Activated CD8-positive, alpha-beta T cell treated with anti-CD3 and anti-CD28 coated beads for 36 hours (primary cell): ENCODE measurements around the gene EPHB1. TPM values are rescaled to one million over a fixed set of nuclear protein-coding genes. Genes with fewer than 3 reads are reported as not detected.

Source experiments
- ATAC-seq: fragments of 200-7000 bp; cut with Tn5 transposase; one replicate; pipeline ENCODE4 v1.10.0; 2021; ENCODE audit warnings: mild to moderate bottlenecking, moderate library complexity
- CTCF ChIA-PET: fragments of 350-600 bp; sonication (Branson Sonifier 250); formaldehyde crosslinking; loops from one replicate; lab custom pipeline; 2021; ENCODE audit warnings: antibody characterized with exemption; lab: Charles Lee
- POLR2A ChIA-PET: fragments of 350-600 bp; sonication (Branson Sonifier 250); formaldehyde crosslinking; loops from one replicate; lab custom pipeline; 2021; ENCODE audit warnings: antibody characterized with exemption; lab: Charles Lee
- DNase-seq: peaks from one replicate; pipeline ENCODE4 v3.0.0-alpha.2; 2020
- H3K27ac Mint-ChIP-seq: one replicate; pipeline ENCODE4 v1.8.0; 2021; ENCODE audit warnings: mild to moderate bottlenecking, mixed read lengths
- H3K27me3 Mint-ChIP-seq: one replicate; pipeline ENCODE4 v1.8.0; 2021; ENCODE audit warnings: mixed read lengths
- H3K36me3 Mint-ChIP-seq: one replicate; pipeline ENCODE4 v1.8.0; 2021; ENCODE audit warnings: low read depth, mixed read lengths
- H3K4me1 Mint-ChIP-seq: one replicate; pipeline ENCODE4 v1.8.0; 2021; ENCODE audit warnings: low read depth, mixed read lengths
- H3K4me3 Mint-ChIP-seq: one replicate; pipeline ENCODE4 v1.8.0; 2021; ENCODE audit warnings: mild to moderate bottlenecking, moderate library complexity, mixed read lengths
- H3K9me3 Mint-ChIP-seq: one replicate; pipeline ENCODE4 v1.8.0; 2021; ENCODE audit warnings: mixed read lengths
- CTCF ChIP-seq: fragments of 200-600 bp; IDR thresholded peaks from one replicate; pipeline ENCODE4 v1.8.0; 2022; ENCODE audit warnings: antibody characterized with exemption, mild to moderate bottlenecking
- intact Hi-C: fragments of 100-400 bp; cut with micrococcal nuclease; formaldehyde crosslinking; loops from one replicate; pipeline ENCODE4 v1.10.0; 2022
- total RNA-seq, 2 experiments: library from RNA; stranded (reverse); gene quantifications; one replicate each; pipeline ENCODE4 v1.2.3, GENCODE V29; 2021

The EPHB1 gene
- total RNA-seq, 2 experiments from 2014 or later: 0.78 TPM; not detected in 1

GRCh38 chr3:134751831-134752230, 43.2 kb upstream of the EPHB1 start:
- DNase-seq (no peak), ATAC-seq (no peak)
- Mint-ChIP-seq H3K9me3 (no peaks in the 10 kb centered on the region), H3K4me1 (no peaks in the 10 kb centered on the region), H3K27ac (no peak overlapping the region), H3K36me3 (no peaks in the 10 kb centered on the region), H3K27me3 (peaks cover 2% of the 10 kb centered on the region), H3K4me3 (no peak overlapping the region)
- intact Hi-C loops: loop anchor here (5.0 kb wide), 1 partner anchor 150 kb away; no protein-coding TSS in a partner anchor
- TF ChIP-seq CTCF: no peak
- POLR2A ChIA-PET: no interaction called here
- CTCF ChIA-PET: no interaction called here

- no peak for DNase-seq
- Mint-ChIP-seq H3K4me3 (no peak overlapping the region), H3K27me3 (peaks cover 2% of the 10 kb centered on the region), H3K9me3 (no peaks in the 10 kb centered on the region), H3K4me1 (no peaks in the 10 kb centered on the region), H3K36me3 (no peaks in the 10 kb centered on the region), H3K27ac (no peak overlapping the region)
- CTCF ChIA-PET: interaction anchor here (2.9 kb wide), 1 partner anchor 152 kb away, joined by 37 read pairs; no protein-coding TSS in a partner anchor
- intact Hi-C loops: loop anchor here (5.0 kb wide), 1 partner anchor 151 kb away; no protein-coding TSS in a partner anchor
- POLR2A ChIA-PET: no interaction called here
- TF ChIP-seq CTCF: no peak
- ATAC-seq: no peak
These were observed 42.1 kb upstream of the EPHB1 start for GRCh38 chr3:134752761-134753461.

GRCh38 chr3:134753999-134754742, 40.9 kb upstream of the EPHB1 start:
- ChIA-PET POLR2A (no interaction called here), CTCF (interaction anchor here (0.7 to 2.9 kb wide), 9 partner anchors 10 to 1288 kb away, joined by 3 to 37 read pairs (median 4); partner anchors contain the start of gene EPHB1)
- DNase-seq: no peak
- no peaks in the 10 kb centered on the region for H3K9me3 Mint-ChIP-seq
- H3K27me3 Mint-ChIP-seq: no peaks in the 10 kb centered on the region
- TF ChIP-seq CTCF: no peak
- no peak overlapping the region for H3K4me3 Mint-ChIP-seq
- H3K27ac Mint-ChIP-seq: no peak overlapping the region
- no peaks in the 10 kb centered on the region for H3K4me1 Mint-ChIP-seq
- no peaks in the 10 kb centered on the region for H3K36me3 Mint-ChIP-seq
- ATAC-seq: no peak
- intact Hi-C loops: loop anchor here (5.0 kb wide), 1 partner anchor 152 kb away; no protein-coding TSS in a partner anchor

- ATAC-seq: peak; percentile 80
- CTCF ChIA-PET: interaction anchor here (0.6 to 2.9 kb wide), 16 partner anchors 9 to 1288 kb away, joined by 3 to 37 read pairs (median 3); partner anchors contain the start of gene EPHB1
- H3K27me3 Mint-ChIP-seq: no peaks in the 10 kb centered on the region
- H3K9me3 Mint-ChIP-seq: no peaks in the 10 kb centered on the region
- TF ChIP-seq CTCF: peak; percentile 57
- no peaks in the 10 kb centered on the region for H3K36me3 Mint-ChIP-seq
- no peak overlapping the region for H3K4me3 Mint-ChIP-seq
- peak; percentile 61 for DNase-seq
- H3K27ac Mint-ChIP-seq: no peak overlapping the region
- H3K4me1 Mint-ChIP-seq: no peaks in the 10 kb centered on the region
- POLR2A ChIA-PET: no interaction called here
- intact Hi-C loops: loop anchor here (5.0 kb wide), 1 partner anchor 153 kb away; no protein-coding TSS in a partner anchor
These were observed 40.1 kb upstream of the EPHB1 start for GRCh38 chr3:134754768-134755559.
